PC-3 (cell line): ENCODE measurements around the gene TLR5.

ENCODE experiments used
- EZH2 ChIP-seq: fragments of 300-600 bp; sonication (generic); IDR thresholded peaks from one replicate; pipeline ENCODE4 v1.6.1; 2017; ENCODE audit warnings: antibody characterized with exemption, mild to moderate bottlenecking, low read length; ENCODE audit not compliant: unreplicated experiment
- EZH2phosphoT487 ChIP-seq: fragments of 300-600 bp; sonication (generic); IDR thresholded peaks from 2 replicates; pipeline ENCODE4 v1.6.1; 2018; ENCODE audit warnings: mild to moderate bottlenecking, antibody characterized with exemption, low read length, borderline replicate concordance
- TF ChIP-seq, protein P1 (sequence below): fragments of 300-600 bp; sonication (generic); conservative IDR thresholded peaks from 2 replicates; pipeline ENCODE4 v1.5.1; 2017; ENCODE audit warnings: antibody characterized with exemption, low read depth, mild to moderate bottlenecking, low read length

DNA sequence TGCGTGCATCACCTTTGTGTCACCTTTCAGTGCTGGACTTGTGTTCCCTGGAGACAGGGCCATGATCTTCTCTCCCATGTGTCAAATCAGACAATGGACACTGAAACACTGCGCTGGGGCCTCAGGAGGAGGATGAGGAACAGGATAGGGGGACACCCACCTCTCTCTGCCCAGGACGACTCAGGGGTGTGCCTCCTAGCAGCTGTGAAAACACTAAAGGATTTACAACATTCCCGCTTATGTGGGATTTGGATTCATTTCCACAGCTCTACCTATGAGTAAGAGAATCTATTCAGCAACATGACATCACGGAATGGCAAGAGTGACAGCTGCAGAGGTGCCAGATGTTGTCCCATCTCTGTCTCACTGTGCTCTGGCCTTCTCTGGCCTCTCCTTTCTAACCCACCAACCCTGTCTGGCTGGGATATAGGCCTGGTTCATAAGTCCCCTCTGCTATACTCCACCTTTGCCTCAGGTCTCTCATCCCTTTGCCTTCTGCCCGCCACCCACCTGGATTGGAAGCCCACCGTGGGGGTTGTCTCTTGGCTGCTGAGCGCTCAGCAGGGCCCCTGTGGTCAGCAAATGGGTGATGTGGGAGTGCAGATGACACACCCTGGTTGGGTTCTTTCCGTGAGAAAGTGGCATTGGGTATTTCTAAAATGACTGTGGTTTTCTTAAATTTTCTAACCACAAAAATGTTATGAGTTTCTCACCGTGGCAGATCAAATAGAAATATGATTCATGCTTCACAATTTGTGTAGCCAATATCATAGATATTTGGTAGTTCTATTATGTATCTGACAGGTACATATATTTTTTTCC is 47.1 kb upstream of the TLR5 start:
- TF ChIP-seq EZH2phosphoT487 (no peak), EZH2 (no peak)
- TF ChIP-seq, protein P1, sequence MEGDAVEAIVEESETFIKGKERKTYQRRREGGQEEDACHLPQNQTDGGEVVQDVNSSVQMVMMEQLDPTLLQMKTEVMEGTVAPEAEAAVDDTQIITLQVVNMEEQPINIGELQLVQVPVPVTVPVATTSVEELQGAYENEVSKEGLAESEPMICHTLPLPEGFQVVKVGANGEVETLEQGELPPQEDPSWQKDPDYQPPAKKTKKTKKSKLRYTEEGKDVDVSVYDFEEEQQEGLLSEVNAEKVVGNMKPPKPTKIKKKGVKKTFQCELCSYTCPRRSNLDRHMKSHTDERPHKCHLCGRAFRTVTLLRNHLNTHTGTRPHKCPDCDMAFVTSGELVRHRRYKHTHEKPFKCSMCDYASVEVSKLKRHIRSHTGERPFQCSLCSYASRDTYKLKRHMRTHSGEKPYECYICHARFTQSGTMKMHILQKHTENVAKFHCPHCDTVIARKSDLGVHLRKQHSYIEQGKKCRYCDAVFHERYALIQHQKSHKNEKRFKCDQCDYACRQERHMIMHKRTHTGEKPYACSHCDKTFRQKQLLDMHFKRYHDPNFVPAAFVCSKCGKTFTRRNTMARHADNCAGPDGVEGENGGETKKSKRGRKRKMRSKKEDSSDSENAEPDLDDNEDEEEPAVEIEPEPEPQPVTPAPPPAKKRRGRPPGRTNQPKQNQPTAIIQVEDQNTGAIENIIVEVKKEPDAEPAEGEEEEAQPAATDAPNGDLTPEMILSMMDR, result no peak
